Measurements from ENCODE around the gene C12orf56. TPM values are rescaled to one million over a fixed set of nuclear protein-coding genes. Genes with fewer than 3 reads are reported as not detected.
A peak's percentile ranks its signal among the peaks of the same experiment; 100 is the strongest.

Gene C12orf56
- total RNA-seq, 2 donors from 2014 or later = not detected

GRCh38 chr12:64261813-64262212 lies 128.7 kb downstream of the C12orf56 start:
- intact Hi-C loops (cut with DNase I) = no loop called here
- no peaks in the 10 kb centered on the region for H3K27me3 ChIP-seq
- H3K27ac ChIP-seq = no peak overlapping the region
- TF ChIP-seq POLR2A (IDR thresholded peaks at IDR 0.05) = no peak
- TF ChIP-seq, protein P1, sequence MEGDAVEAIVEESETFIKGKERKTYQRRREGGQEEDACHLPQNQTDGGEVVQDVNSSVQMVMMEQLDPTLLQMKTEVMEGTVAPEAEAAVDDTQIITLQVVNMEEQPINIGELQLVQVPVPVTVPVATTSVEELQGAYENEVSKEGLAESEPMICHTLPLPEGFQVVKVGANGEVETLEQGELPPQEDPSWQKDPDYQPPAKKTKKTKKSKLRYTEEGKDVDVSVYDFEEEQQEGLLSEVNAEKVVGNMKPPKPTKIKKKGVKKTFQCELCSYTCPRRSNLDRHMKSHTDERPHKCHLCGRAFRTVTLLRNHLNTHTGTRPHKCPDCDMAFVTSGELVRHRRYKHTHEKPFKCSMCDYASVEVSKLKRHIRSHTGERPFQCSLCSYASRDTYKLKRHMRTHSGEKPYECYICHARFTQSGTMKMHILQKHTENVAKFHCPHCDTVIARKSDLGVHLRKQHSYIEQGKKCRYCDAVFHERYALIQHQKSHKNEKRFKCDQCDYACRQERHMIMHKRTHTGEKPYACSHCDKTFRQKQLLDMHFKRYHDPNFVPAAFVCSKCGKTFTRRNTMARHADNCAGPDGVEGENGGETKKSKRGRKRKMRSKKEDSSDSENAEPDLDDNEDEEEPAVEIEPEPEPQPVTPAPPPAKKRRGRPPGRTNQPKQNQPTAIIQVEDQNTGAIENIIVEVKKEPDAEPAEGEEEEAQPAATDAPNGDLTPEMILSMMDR (IDR thresholded peaks at IDR 0.05) = no peak
- H3K4me3 ChIP-seq = no peak overlapping the region
- ATAC-seq = no peak
- H3K36me3 ChIP-seq (replicated peaks in 1 of 2; ENCODE audit: insufficient read depth in 1 of 2, low read depth in 2 of 2) = no peaks in the 10 kb centered on the region
- no peaks in the 10 kb centered on the region for H3K9me3 ChIP-seq
- no peak for DNase-seq
- no peaks in the 10 kb centered on the region for H3K4me1 ChIP-seq
- WGBS, 2 donors = 78 to 84% methylated on average over 5 of the region's 5 CpGs

DNA sequence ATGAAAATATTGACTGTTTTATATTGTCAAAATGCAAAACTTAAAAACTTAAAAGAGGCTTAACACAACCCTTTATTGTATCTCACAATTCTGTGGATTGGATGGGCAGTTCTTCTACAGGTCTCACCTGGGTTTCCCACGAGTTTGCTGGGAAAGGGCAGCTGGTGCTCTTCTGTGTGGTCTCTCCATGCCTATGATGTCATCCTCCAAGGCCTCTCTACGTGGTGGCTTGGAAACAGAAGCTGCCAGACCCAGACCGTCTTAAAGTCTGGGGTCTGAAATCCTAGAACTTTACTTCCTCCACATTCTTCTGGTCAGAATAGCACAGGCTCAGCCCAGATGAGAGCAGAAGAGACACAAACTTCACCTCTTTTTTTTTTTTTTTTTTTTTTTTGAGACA lies 132.0 kb downstream of the C12orf56 start:
- H3K4me3 ChIP-seq = no peak overlapping the region
- no peaks in the 10 kb centered on the region for H3K4me1 ChIP-seq
- H3K27me3 ChIP-seq = no peaks in the 10 kb centered on the region
- no peak for ATAC-seq
- H3K27ac ChIP-seq = no peak overlapping the region
- TF ChIP-seq POLR2A (IDR thresholded peaks at IDR 0.05) = no peak
- TF ChIP-seq, protein P1 (IDR thresholded peaks at IDR 0.05) = no peak
- H3K36me3 ChIP-seq (replicated peaks in 1 of 2; ENCODE audit: insufficient read depth in 1 of 2, low read depth in 2 of 2) = no peaks in the 10 kb centered on the region
- no peak for DNase-seq
- intact Hi-C loops (cut with DNase I) = loop anchor here (5.0 kb wide), 1 partner anchor 421 kb away; no protein-coding TSS in a partner anchor
- WGBS, 2 donors = 27 to 34% methylated on average over 3 of the region's 3 CpGs
- no peaks in the 10 kb centered on the region for H3K9me3 ChIP-seq

- Histone ChIP-seq H3K4me3 (no peak overlapping the region), H3K27me3 (no peaks in the 10 kb centered on the region), H3K36me3 (replicated peaks in 1 of 2; ENCODE audit: insufficient read depth in 1 of 2, low read depth in 2 of 2) (no peaks in the 10 kb centered on the region), H3K9me3 (no peaks in the 10 kb centered on the region), H3K27ac (no peak overlapping the region), H3K4me1 (no peaks in the 10 kb centered on the region)
- 61 to 72% methylated on average over 4 of the region's 4 CpGs for WGBS, 2 donors
- TF ChIP-seq, protein P1 (IDR thresholded peaks at IDR 0.05) = peak; percentile 38 to 84 (median 77)
- TF ChIP-seq POLR2A (IDR thresholded peaks at IDR 0.05) = no peak
- peak; percentile 50 for ATAC-seq
- intact Hi-C loops (cut with DNase I) = loop anchor here (5.0 kb wide), 1 partner anchor 419 kb away; no protein-coding TSS in a partner anchor
- no peak for DNase-seq
These were observed 134.3 kb downstream of the C12orf56 start for GRCh38 chr12:64256166-64256800.

GRCh38 chr12:64255249-64255648 lies 135.3 kb downstream of the C12orf56 start:
- no peak for ATAC-seq
- no peaks in the 10 kb centered on the region for H3K4me1 ChIP-seq
- 54 to 56% methylated on average over 4 of the region's 4 CpGs for WGBS, 2 donors
- no peak for DNase-seq
- H3K27me3 ChIP-seq = no peaks in the 10 kb centered on the region
- no peak overlapping the region for H3K27ac ChIP-seq
- TF ChIP-seq POLR2A (IDR thresholded peaks at IDR 0.05) = no peak
- TF ChIP-seq, protein P1 (IDR thresholded peaks at IDR 0.05) = no peak
- H3K9me3 ChIP-seq = no peaks in the 10 kb centered on the region
- intact Hi-C loops (cut with DNase I) = loop anchor here (5.0 kb wide), 1 partner anchor 418 kb away; no protein-coding TSS in a partner anchor
- H3K36me3 ChIP-seq (replicated peaks in 1 of 2; ENCODE audit: insufficient read depth in 1 of 2, low read depth in 2 of 2) = no peaks in the 10 kb centered on the region
- H3K4me3 ChIP-seq = no peak overlapping the region

DNA sequence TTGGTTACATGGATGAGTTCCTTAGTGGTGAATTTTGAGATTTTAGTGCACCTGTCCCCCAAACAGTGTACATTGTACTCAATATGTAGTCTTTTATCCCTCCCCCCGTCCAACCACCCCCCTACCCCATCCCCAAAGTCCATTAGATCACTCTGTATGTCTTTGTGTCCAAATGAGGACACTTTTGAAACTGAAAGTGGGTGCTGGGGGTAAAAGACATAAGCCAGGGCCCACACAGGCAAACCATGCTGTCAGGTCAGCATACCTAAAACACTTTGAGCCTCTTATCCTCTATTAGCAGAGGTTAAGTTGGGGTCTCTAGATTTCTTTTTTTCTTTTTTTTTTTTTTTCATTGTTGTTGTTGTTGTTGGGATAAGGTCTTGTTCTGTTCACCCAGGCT lies 137.2 kb downstream of the C12orf56 start:
- intact Hi-C loops (cut with DNase I) = no loop called here
- WGBS, 2 donors = 8 to 62% methylated on average over 1 of the region's 1 CpG
- no peak overlapping the region for H3K27ac ChIP-seq

More for the DNA sequence above, 137.2 kb downstream of the C12orf56 start:
- no peaks in the 10 kb centered on the region for H3K4me1 ChIP-seq
- no peaks in the 10 kb centered on the region for H3K36me3 ChIP-seq (replicated peaks in 1 of 2; ENCODE audit: insufficient read depth in 1 of 2, low read depth in 2 of 2)
- no peak overlapping the region for H3K4me3 ChIP-seq
- ATAC-seq (no peak), DNase-seq (no peak)
- TF ChIP-seq, protein P1 (IDR thresholded peaks at IDR 0.05) = no peak
- no peak for TF ChIP-seq POLR2A (IDR thresholded peaks at IDR 0.05)
- no peaks in the 10 kb centered on the region for H3K27me3 ChIP-seq
- H3K9me3 ChIP-seq = no peaks in the 10 kb centered on the region
